Stimulated activated naive B cell treated with anti-CD40 and anti-IgM and Interleukin-4, amounts not matched to agents 10 μg/mL and 1 μg/mL and 100 μg/mL, for 72 hours (primary cell): ENCODE measurements around the gene C15orf39.
A peak's percentile ranks its signal among the peaks of the same experiment; 100 is the strongest.
"Not testable (repeated sequence)": the region's sequence is repeated elsewhere in the genome, so short reads cannot be mapped to it uniquely, and the experiment has no call there.

Experiments used
- ATAC-seq, 2 donors: fragments of 150-1000 bp; cut with Tn5 transposase; replicated peaks; 2 replicates each; pipeline ENCODE4 v1.10.0; 2021; ENCODE audit warnings: moderate library complexity in 1 of 2
- DNase-seq: peaks from one replicate; pipeline ENCODE4 v3.0.0; 2021
- H3K27ac Mint-ChIP-seq: one replicate; pipeline ENCODE4 v1.8.0; 2022; ENCODE audit warnings: mild to moderate bottlenecking, mixed read lengths
- H3K27me3 Mint-ChIP-seq, 2 donors: one replicate each; pipeline ENCODE4 v1.8.0; 2022; ENCODE audit warnings: mixed read lengths in 2 of 2
- H3K36me3 Mint-ChIP-seq, 2 donors: one replicate each; pipeline ENCODE4 v1.8.0; 2022; ENCODE audit warnings: mixed read lengths in 2 of 2, mild to moderate bottlenecking in 1 of 2
- H3K4me1 Mint-ChIP-seq, 2 donors: one replicate each; pipeline ENCODE4 v1.8.0; 2022; ENCODE audit warnings: mixed read lengths in 2 of 2, mild to moderate bottlenecking in 1 of 2
- H3K4me3 Mint-ChIP-seq, 2 donors: one replicate each; pipeline ENCODE4 v1.8.0; 2022; ENCODE audit warnings: mild to moderate bottlenecking in 2 of 2, mixed read lengths in 2 of 2, moderate library complexity in 1 of 2
- H3K9me3 Mint-ChIP-seq, 2 donors: one replicate each; pipeline ENCODE4 v1.8.0; 2022; ENCODE audit warnings: mixed read lengths in 2 of 2, mild to moderate bottlenecking in 1 of 2

Gene C15orf39

DNA sequence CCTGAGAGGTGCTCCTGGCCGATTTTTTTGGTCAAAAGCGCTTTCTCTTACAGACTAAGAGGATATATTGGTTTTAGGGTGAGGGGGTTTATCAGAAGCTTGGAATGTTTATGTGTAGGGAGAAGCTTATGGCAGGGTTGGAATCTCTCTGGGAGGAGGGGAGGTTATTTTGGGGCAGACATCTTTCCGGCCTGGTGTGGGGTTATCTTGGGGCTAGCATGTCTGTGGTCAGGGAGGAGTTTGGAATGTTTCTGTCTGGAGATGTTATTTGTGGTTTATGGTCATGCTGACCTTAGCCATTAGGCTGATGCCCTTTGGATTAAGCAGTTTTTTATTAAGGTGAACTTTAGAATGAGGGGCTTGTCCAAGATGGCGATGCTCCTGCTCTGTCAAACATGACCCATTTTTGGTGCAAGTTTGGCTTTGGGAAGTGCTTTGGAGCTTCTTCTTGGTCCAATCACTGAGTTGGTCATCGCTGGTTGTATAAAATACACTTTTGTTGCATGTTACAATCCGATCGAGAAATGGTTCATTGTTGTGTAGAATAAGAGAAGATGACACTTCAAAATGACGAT lies 35.1 kb upstream of the C15orf39 start:
- peaks cover 17 to 21% of the 10 kb centered on the region in 2 donors for H3K27me3 Mint-ChIP-seq
- not testable (repeated sequence) for H3K27ac Mint-ChIP-seq, H3K36me3 Mint-ChIP-seq, H3K4me3 Mint-ChIP-seq, DNase-seq, H3K9me3 Mint-ChIP-seq, ATAC-seq
- H3K4me1 Mint-ChIP-seq = peaks cover 9 to 13% of the 10 kb centered on the region in 2 donors

GRCh38 chr15:75167588-75168350 lies 33.9 kb upstream of the C15orf39 start:
- DNase-seq = no peak
- Mint-ChIP-seq H3K27me3 (peaks cover 25 to 29% of the 10 kb centered on the region in 2 donors), H3K27ac (no peak overlapping the region), H3K36me3 (peaks cover 0 to 4% of the 10 kb centered on the region in 2 donors), H3K9me3 (peaks cover 5 to 6% of the 10 kb centered on the region in 2 donors), H3K4me3 (no peak overlapping the region), H3K4me1 (peaks cover 13 to 14% of the 10 kb centered on the region in 2 donors)
- no peak for ATAC-seq

- H3K4me3 Mint-ChIP-seq = no peak overlapping the region
- H3K27ac Mint-ChIP-seq = no peak overlapping the region
- peaks cover 13 to 14% of the 10 kb centered on the region in 2 donors for H3K4me1 Mint-ChIP-seq
- no peak for ATAC-seq
- peaks cover 25 to 29% of the 10 kb centered on the region in 2 donors for H3K27me3 Mint-ChIP-seq
- DNase-seq = no peak
- H3K9me3 Mint-ChIP-seq = peaks cover 5 to 6% of the 10 kb centered on the region in 2 donors
- peaks cover 0 to 4% of the 10 kb centered on the region in 2 donors for H3K36me3 Mint-ChIP-seq
Measured at GRCh38 chr15:75168374-75168773, 33.3 kb upstream of the C15orf39 start.

GRCh38 chr15:75170203-75170602 lies 31.5 kb upstream of the C15orf39 start:
- no peak for ATAC-seq
- no peak overlapping the region for H3K4me3 Mint-ChIP-seq
- no peak overlapping the region for H3K27ac Mint-ChIP-seq
- H3K36me3 Mint-ChIP-seq = peaks cover 0 to 4% of the 10 kb centered on the region in 2 donors
- no peaks in the 10 kb centered on the region for H3K9me3 Mint-ChIP-seq
- peaks cover 25 to 29% of the 10 kb centered on the region in 2 donors for H3K27me3 Mint-ChIP-seq
- DNase-seq = no peak
- H3K4me1 Mint-ChIP-seq = peaks cover 7 to 8% of the 10 kb centered on the region in 2 donors

DNA sequence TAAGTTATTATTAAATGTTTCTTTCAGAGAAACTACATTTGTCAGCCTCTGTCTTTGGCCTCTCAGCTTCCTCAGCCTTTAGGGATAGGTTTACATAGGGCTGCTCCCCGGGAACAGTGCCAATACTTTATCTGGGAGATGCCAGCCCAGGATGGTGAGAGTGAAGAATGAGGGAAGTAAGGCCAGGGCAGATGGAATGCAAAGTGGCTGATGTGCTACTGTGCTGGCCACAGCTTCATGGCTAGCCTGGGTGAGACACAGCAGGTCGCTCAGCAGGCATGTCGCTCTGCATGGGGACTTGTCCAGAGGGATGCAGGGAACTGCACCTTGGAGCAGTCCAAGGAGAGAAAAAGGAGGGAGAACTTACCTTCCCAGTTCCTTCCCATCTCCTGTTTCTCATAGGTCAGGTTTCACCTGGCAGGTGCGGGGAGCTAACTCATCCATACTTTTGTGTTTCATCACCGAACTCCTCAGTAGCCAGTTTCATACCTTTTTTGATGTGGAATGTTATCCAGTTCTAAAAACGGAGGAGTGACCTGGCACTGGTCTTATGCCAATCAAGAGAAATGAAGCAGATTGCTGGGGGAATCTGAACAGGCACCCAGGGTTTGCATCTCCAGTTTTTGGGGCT lies 30.9 kb upstream of the C15orf39 start:
- Mint-ChIP-seq H3K27ac (no peak overlapping the region), H3K36me3 (peaks cover 0 to 4% of the 10 kb centered on the region in 2 donors), H3K4me1 (peaks cover 8 to 11% of the 10 kb centered on the region in 2 donors), H3K9me3 (no peaks in the 10 kb centered on the region), H3K27me3 (peaks cover 25 to 29% of the 10 kb centered on the region in 2 donors), H3K4me3 (no peak overlapping the region)
- DNase-seq = no peak
- no peak for ATAC-seq

GRCh38 chr15:75171408-75171807 lies 30.3 kb upstream of the C15orf39 start:
- Mint-ChIP-seq H3K9me3 (no peaks in the 10 kb centered on the region), H3K27me3 (peaks cover 24 to 27% of the 10 kb centered on the region in 2 donors), H3K4me1 (peaks cover 8 to 17% of the 10 kb centered on the region in 2 donors), H3K4me3 (no peak overlapping the region), H3K27ac (peak overlapping the region; percentile 16), H3K36me3 (peaks cover 0 to 2% of the 10 kb centered on the region in 2 donors)
- DNase-seq = no peak
- peak; percentile 48 to 77 for ATAC-seq

GRCh38 chr15:75172284-75172820 lies 29.3 kb upstream of the C15orf39 start:
- no peak overlapping the region for H3K27ac Mint-ChIP-seq
- no peak for DNase-seq
- no peaks in the 10 kb centered on the region for H3K36me3 Mint-ChIP-seq
- H3K9me3 Mint-ChIP-seq = no peaks in the 10 kb centered on the region
- H3K4me1 Mint-ChIP-seq = peaks cover 8 to 17% of the 10 kb centered on the region in 2 donors
- no peak overlapping the region for H3K4me3 Mint-ChIP-seq
- no peak for ATAC-seq
- peaks cover 30 to 31% of the 10 kb centered on the region in 2 donors for H3K27me3 Mint-ChIP-seq

DNA sequence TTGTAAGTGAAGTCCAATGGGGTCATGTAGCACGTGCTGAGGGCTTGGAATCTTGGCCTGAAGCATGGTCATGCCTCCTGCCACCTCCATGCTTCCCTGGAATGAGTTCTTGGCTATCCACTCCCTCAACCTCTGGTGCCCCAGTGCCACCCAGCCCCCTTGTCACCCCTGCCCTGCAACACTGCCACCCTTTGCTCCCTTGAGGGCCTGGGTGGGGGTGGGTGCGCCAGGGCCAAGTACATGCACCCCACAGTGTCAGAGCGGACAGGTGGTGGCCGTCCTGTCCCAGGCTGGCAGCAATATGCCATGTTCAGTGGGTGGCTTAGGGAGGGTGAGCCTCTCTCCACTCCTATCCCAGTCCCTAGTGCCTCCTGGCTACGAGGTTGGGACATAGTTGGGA lies 27.6 kb upstream of the C15orf39 start:
- no peak for DNase-seq
- Mint-ChIP-seq H3K27me3 (peaks cover 42 to 44% of the 10 kb centered on the region in 2 donors), H3K9me3 (no peaks in the 10 kb centered on the region), H3K4me3 (no peak overlapping the region), H3K4me1 (peaks cover 12 to 28% of the 10 kb centered on the region in 2 donors), H3K27ac (no peak overlapping the region), H3K36me3 (no peaks in the 10 kb centered on the region)
- no peak for ATAC-seq

DNA sequence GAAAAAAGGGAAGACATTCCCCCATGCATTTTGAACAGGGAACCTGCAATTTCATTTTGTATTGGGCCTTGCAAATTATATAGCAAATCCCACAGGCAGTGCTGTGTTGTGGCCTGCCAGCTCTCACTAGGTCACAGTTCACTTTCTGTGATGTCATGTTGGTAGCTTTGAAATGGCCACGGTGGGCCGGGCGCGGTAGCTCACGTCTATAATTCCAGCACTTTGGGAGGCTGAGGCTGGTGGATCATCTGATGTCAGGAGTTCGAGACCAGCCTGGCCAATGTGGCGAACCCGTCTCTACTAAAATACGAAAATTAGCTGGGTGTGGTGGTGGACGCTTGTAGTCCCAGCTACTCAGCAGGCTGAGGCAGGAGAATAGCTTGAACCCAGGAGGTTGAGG lies 27.0 kb upstream of the C15orf39 start:
- no peaks in the 10 kb centered on the region for H3K36me3 Mint-ChIP-seq
- H3K4me3 Mint-ChIP-seq = no peak overlapping the region
- H3K9me3 Mint-ChIP-seq = no peaks in the 10 kb centered on the region
- no peak for DNase-seq
- peaks cover 14 to 31% of the 10 kb centered on the region in 2 donors for H3K4me1 Mint-ChIP-seq
- peaks cover 42 to 44% of the 10 kb centered on the region in 2 donors for H3K27me3 Mint-ChIP-seq
- no peak overlapping the region for H3K27ac Mint-ChIP-seq
- ATAC-seq = no peak

- ATAC-seq (no peak), DNase-seq (no peak)
- H3K4me1 Mint-ChIP-seq = peaks cover 14 to 27% of the 10 kb centered on the region in 2 donors
- peaks cover 49 to 54% of the 10 kb centered on the region in 2 donors for H3K27me3 Mint-ChIP-seq
- H3K4me3 Mint-ChIP-seq = no peak overlapping the region
- no peaks in the 10 kb centered on the region for H3K36me3 Mint-ChIP-seq
- H3K27ac Mint-ChIP-seq = no peak overlapping the region
- H3K9me3 Mint-ChIP-seq = no peaks in the 10 kb centered on the region
Measured at GRCh38 chr15:75176396-75176761, 25.3 kb upstream of the C15orf39 start.

- Mint-ChIP-seq H3K36me3 (no peaks in the 10 kb centered on the region), H3K9me3 (no peaks in the 10 kb centered on the region), H3K4me1 (peaks cover 9 to 24% of the 10 kb centered on the region in 2 donors), H3K4me3 (no peak overlapping the region), H3K27ac (no peak overlapping the region), H3K27me3 (peaks cover 50 to 58% of the 10 kb centered on the region in 2 donors)
- DNase-seq (no peak), ATAC-seq (peak; percentile 18 to 38)
Measured at GRCh38 chr15:75177360-75178071, 24.2 kb upstream of the C15orf39 start.

- H3K36me3 Mint-ChIP-seq = no peaks in the 10 kb centered on the region
- no peak overlapping the region for H3K27ac Mint-ChIP-seq
- H3K4me1 Mint-ChIP-seq = peaks cover 8 to 24% of the 10 kb centered on the region in 2 donors
- peaks cover 54 to 57% of the 10 kb centered on the region in 2 donors for H3K27me3 Mint-ChIP-seq
- no peak for DNase-seq
- H3K4me3 Mint-ChIP-seq = peak overlapping the region; percentile 15 to 59
- no peaks in the 10 kb centered on the region for H3K9me3 Mint-ChIP-seq
- ATAC-seq = peak; percentile 36 to 41
Measured at GRCh38 chr15:75178171-75178937, 23.3 kb upstream of the C15orf39 start.

GRCh38 chr15:75178938-75179745 lies 22.5 kb upstream of the C15orf39 start:
- no peak overlapping the region for H3K4me3 Mint-ChIP-seq
- peaks cover 54 to 60% of the 10 kb centered on the region in 2 donors for H3K27me3 Mint-ChIP-seq
- H3K9me3 Mint-ChIP-seq = no peaks in the 10 kb centered on the region
- peaks cover 9 to 25% of the 10 kb centered on the region in 2 donors for H3K4me1 Mint-ChIP-seq
- ATAC-seq (peak; percentile 17 to 25), DNase-seq (no peak)
- no peak overlapping the region for H3K27ac Mint-ChIP-seq
- no peaks in the 10 kb centered on the region for H3K36me3 Mint-ChIP-seq
